ENCODE data around the gene GJA10. TPM values are rescaled to one million over a fixed set of nuclear protein-coding genes. Genes with fewer than 3 reads are reported as not detected.

Gene GJA10
- total RNA-seq, 1 experiment from 2014 or later = not detected

DNA sequence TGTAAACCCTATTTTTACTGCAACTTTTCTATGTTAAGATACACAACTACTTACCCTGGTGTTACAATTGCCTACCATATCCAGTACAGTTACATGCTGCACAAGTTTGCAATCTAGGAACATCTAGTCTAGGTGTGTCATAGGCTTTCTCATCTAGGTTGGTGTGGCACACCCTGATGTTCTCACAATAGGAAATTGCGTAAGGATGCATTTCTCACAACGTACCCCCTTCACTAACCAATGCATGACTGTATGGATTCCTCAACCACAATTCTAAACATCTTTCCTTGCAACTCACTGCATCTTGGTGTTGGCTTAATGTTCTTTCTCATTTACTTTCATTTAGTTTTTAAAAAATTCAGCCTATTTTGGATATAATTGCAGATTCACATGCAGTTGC is 31.6 kb downstream of the GJA10 start:
- no peak for DNase-seq
- H3K36me3 ChIP-seq (ENCODE audit: control insufficient read depth, insufficient read depth, low read length) = no peaks in the 10 kb centered on the region
- Mint-ChIP-seq H3K4me3 (ENCODE audit: unreplicated experiment) (no peak overlapping the region), H3K27me3 (ENCODE audit: insufficient read depth, unreplicated experiment) (peaks cover 9% of the 10 kb centered on the region), H3K27ac (ENCODE audit: unreplicated experiment) (no peak overlapping the region), H3K4me1 (ENCODE audit: low read depth, unreplicated experiment) (peaks cover 6% of the 10 kb centered on the region), H3K9me3 (ENCODE audit: unreplicated experiment) (no peaks in the 10 kb centered on the region), H3K36me3 (ENCODE audit: insufficient read depth, unreplicated experiment) (no peaks in the 10 kb centered on the region)
- no peaks in the 10 kb centered on the region for H3K4me1 ChIP-seq
- H3K4me3 ChIP-seq (ENCODE audit: low read depth, low read length) = no peak overlapping the region
- ChIA-PET POLR2A (no interaction called here), CTCF (no interaction called here)
- intact Hi-C loops (cut with micrococcal nuclease; ENCODE audit: unreplicated experiment) = no loop called here
- TF ChIP-seq, protein P1, sequence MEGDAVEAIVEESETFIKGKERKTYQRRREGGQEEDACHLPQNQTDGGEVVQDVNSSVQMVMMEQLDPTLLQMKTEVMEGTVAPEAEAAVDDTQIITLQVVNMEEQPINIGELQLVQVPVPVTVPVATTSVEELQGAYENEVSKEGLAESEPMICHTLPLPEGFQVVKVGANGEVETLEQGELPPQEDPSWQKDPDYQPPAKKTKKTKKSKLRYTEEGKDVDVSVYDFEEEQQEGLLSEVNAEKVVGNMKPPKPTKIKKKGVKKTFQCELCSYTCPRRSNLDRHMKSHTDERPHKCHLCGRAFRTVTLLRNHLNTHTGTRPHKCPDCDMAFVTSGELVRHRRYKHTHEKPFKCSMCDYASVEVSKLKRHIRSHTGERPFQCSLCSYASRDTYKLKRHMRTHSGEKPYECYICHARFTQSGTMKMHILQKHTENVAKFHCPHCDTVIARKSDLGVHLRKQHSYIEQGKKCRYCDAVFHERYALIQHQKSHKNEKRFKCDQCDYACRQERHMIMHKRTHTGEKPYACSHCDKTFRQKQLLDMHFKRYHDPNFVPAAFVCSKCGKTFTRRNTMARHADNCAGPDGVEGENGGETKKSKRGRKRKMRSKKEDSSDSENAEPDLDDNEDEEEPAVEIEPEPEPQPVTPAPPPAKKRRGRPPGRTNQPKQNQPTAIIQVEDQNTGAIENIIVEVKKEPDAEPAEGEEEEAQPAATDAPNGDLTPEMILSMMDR (IDR thresholded peaks at IDR 0.05; ENCODE audit: insufficient read depth in 1 of 2, low read depth in 1 of 2, low read length in 1 of 2, severe bottlenecking in 1 of 2, unreplicated experiment in 1 of 2) = no peak
- H3K9me3 ChIP-seq = no peaks in the 10 kb centered on the region
- H3K27me3 ChIP-seq (replicated peaks; ENCODE audit: control insufficient read depth, insufficient read depth, low read length) = no peaks in the 10 kb centered on the region; the same call in 1 of the 2 replicates
- no TSS peak for BruUV-seq (replicated peaks)

DNA sequence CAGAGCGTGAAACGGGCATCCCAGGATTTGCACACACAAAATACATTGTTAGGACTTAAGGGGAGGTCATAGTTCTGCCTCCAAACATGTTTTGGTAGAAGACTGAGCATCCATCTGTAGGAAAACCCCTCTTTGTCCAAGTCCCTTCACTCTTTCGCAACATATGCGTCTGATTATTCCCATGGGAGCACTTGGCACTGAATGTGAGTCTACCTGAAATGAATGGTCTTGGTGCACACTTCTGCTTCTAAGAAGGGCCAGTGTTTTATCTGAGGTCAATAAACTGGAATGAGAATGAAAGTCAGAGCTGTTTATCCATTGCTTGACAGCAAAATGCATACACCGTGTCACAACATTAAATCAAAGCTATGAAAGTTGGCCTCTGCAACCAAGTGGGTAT is 33.0 kb downstream of the GJA10 start:
- no peaks in the 10 kb centered on the region for H3K9me3 Mint-ChIP-seq (ENCODE audit: unreplicated experiment)
- H3K9me3 ChIP-seq = no peaks in the 10 kb centered on the region
- no peak overlapping the region for H3K4me3 ChIP-seq (ENCODE audit: low read depth, low read length)
- peaks cover 6% of the 10 kb centered on the region for H3K4me1 Mint-ChIP-seq (ENCODE audit: low read depth, unreplicated experiment)
- H3K36me3 Mint-ChIP-seq (ENCODE audit: insufficient read depth, unreplicated experiment) = no peaks in the 10 kb centered on the region
- no peak overlapping the region for H3K4me3 Mint-ChIP-seq (ENCODE audit: unreplicated experiment)
- DNase-seq = no peak
- no peaks in the 10 kb centered on the region for H3K36me3 ChIP-seq (ENCODE audit: control insufficient read depth, insufficient read depth, low read length)
- H3K27me3 ChIP-seq (replicated peaks; ENCODE audit: control insufficient read depth, insufficient read depth, low read length) = no peaks in the 10 kb centered on the region; the same call in 1 of the 2 replicates
- intact Hi-C loops (cut with micrococcal nuclease; ENCODE audit: unreplicated experiment) = no loop called here
- H3K4me1 ChIP-seq = no peaks in the 10 kb centered on the region
- H3K27ac Mint-ChIP-seq (ENCODE audit: unreplicated experiment) = no peak overlapping the region
- CTCF ChIA-PET = no interaction called here
- POLR2A ChIA-PET = no interaction called here
- TF ChIP-seq, protein P1 (IDR thresholded peaks at IDR 0.05; ENCODE audit: insufficient read depth in 1 of 2, low read depth in 1 of 2, low read length in 1 of 2, severe bottlenecking in 1 of 2, unreplicated experiment in 1 of 2) = no peak
- no TSS peak for BruUV-seq (replicated peaks)
- peaks cover 9% of the 10 kb centered on the region for H3K27me3 Mint-ChIP-seq (ENCODE audit: insufficient read depth, unreplicated experiment)

DNA sequence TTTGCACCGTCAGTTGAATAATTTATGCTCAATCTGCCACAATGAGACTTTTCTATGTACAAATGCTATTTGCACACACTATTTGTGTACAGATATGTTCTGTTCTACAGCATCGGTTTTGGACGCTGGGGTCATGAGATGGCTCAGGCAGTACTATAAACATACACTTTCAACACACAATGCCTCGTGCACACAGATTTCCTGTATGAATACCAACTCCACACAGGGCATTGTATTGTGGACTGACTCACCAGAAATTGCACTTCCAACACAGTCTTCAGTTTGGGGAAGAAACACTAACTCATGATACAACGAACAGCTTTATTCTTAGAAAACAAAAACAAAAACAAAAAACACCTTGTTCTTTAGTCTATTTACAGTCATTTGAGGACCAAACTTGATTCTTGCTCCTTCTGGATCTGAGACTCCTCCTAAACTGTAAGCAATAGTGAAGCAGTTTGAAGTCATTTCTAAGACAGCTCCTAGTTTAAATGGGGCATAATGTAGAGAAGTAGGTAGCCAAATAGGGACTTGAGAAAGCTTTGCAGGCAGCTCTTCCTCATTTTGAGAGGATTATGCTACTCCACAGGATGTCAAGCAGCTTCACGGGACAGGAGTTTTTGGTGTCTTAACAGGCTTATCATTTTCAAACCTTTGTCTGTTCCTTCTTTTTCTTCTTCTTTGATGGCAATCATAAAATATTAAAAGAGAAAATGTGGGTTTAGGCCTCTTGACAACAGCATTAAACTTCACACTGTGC is 33.7 kb downstream of the GJA10 start:
- Histone ChIP-seq H3K27me3 (replicated peaks; ENCODE audit: control insufficient read depth, insufficient read depth, low read length) (no peaks in the 10 kb centered on the region; the same call in 1 of the 2 replicates), H3K4me1 (no peaks in the 10 kb centered on the region), H3K4me3 (ENCODE audit: low read depth, low read length) (no peak overlapping the region), H3K36me3 (ENCODE audit: control insufficient read depth, insufficient read depth, low read length) (no peaks in the 10 kb centered on the region), H3K9me3 (no peaks in the 10 kb centered on the region)
- no peaks in the 10 kb centered on the region for H3K9me3 Mint-ChIP-seq (ENCODE audit: unreplicated experiment)
- ChIA-PET CTCF (no interaction called here), POLR2A (no interaction called here)
- intact Hi-C loops (cut with micrococcal nuclease; ENCODE audit: unreplicated experiment) = no loop called here
- H3K4me3 Mint-ChIP-seq (ENCODE audit: unreplicated experiment) = no peak overlapping the region
- peaks cover 6% of the 10 kb centered on the region for H3K4me1 Mint-ChIP-seq (ENCODE audit: low read depth, unreplicated experiment)
- no TSS peak for BruUV-seq (replicated peaks)
- TF ChIP-seq, protein P1 (IDR thresholded peaks at IDR 0.05; ENCODE audit: insufficient read depth in 1 of 2, low read depth in 1 of 2, low read length in 1 of 2, severe bottlenecking in 1 of 2, unreplicated experiment in 1 of 2) = no peak
- H3K36me3 Mint-ChIP-seq (ENCODE audit: insufficient read depth, unreplicated experiment) = no peaks in the 10 kb centered on the region
- H3K27me3 Mint-ChIP-seq (ENCODE audit: insufficient read depth, unreplicated experiment) = peaks cover 9% of the 10 kb centered on the region
- no peak for DNase-seq
- no peak overlapping the region for H3K27ac Mint-ChIP-seq (ENCODE audit: unreplicated experiment)

Measured in Caco-2 (cell line).